ENCODE measurements around the gene TMEM223.
"Not testable (repeated sequence)": the region's sequence is repeated elsewhere in the genome, so short reads cannot be mapped to it uniquely, and the experiment has no call there.

The TMEM223 gene

GRCh38 chr11:62752994-62753735 is 38.6 kb downstream of the TMEM223 start:
- DNase-seq (ENCODE audit: low read depth) = no peak

- no peak for DNase-seq (ENCODE audit: low read depth)
Measured at GRCh38 chr11:62752177-62752785, 39.5 kb downstream of the TMEM223 start.

GRCh38 chr11:62749931-62750330 is 41.9 kb downstream of the TMEM223 start:
- not testable (repeated sequence) for DNase-seq (ENCODE audit: low read depth)

GRCh38 chr11:62747475-62748160 is 44.2 kb downstream of the TMEM223 start:
- DNase-seq (ENCODE audit: low read depth) = no peak

All from iris pigment epithelial cell (primary cell).